Measurements from ENCODE around the gene TOGARAM2.

Gene TOGARAM2

GRCh38 chr2:29056452-29056851, 75.4 kb downstream of the TOGARAM2 start:
- no peak for DNase-seq

- no peak for DNase-seq
These were observed 75.9 kb downstream of the TOGARAM2 start for GRCh38 chr2:29057006-29057405.

- no peak for DNase-seq
These were observed 78.5 kb downstream of the TOGARAM2 start for GRCh38 chr2:29059624-29060023.

- DNase-seq, result no peak
These were observed 79.3 kb downstream of the TOGARAM2 start for GRCh38 chr2:29060441-29060840.

GRCh38 chr2:29061176-29061575, 80.1 kb downstream of the TOGARAM2 start:
- no peak for DNase-seq

- no peak for DNase-seq
These were observed 80.5 kb downstream of the TOGARAM2 start for GRCh38 chr2:29061616-29062015.

GRCh38 chr2:29062371-29062770, 81.3 kb downstream of the TOGARAM2 start:
- DNase-seq, result no peak

GRCh38 chr2:29063056-29063455, 82.0 kb downstream of the TOGARAM2 start:
- no peak for DNase-seq

GRCh38 chr2:29063646-29064345, 82.7 kb downstream of the TOGARAM2 start:
- DNase-seq, result no peak

- no peak for DNase-seq
These were observed 83.2 kb downstream of the TOGARAM2 start for GRCh38 chr2:29064346-29064715.

- no peak for DNase-seq
These were observed 83.6 kb downstream of the TOGARAM2 start for GRCh38 chr2:29064746-29065067.

GRCh38 chr2:29065068-29065811, 84.1 kb downstream of the TOGARAM2 start:
- DNase-seq, result no peak

GRCh38 chr2:29066271-29066860, 85.3 kb downstream of the TOGARAM2 start:
- DNase-seq, result no peak

- no peak for DNase-seq
These were observed 86.0 kb downstream of the TOGARAM2 start for GRCh38 chr2:29066997-29067605.

GRCh38 chr2:29068513-29068912, 87.4 kb downstream of the TOGARAM2 start:
- no peak for DNase-seq

GRCh38 chr2:29070526-29070925, 89.4 kb downstream of the TOGARAM2 start:
- no peak for DNase-seq

- no peak for DNase-seq
These were observed 90.2 kb downstream of the TOGARAM2 start for GRCh38 chr2:29071032-29071975.

GRCh38 chr2:29072251-29072650, 91.2 kb downstream of the TOGARAM2 start:
- no peak for DNase-seq

GRCh38 chr2:29072971-29073725, 92.0 kb downstream of the TOGARAM2 start:
- DNase-seq, result no peak

GRCh38 chr2:29073933-29074332, 92.8 kb downstream of the TOGARAM2 start:
- DNase-seq, result no peak

- no peak for DNase-seq
These were observed 93.3 kb downstream of the TOGARAM2 start, which contains the start of gene PCARE for GRCh38 chr2:29074411-29074810. Gene PCARE (minus strand): TSS chr2:29074523. CDS start chr2:29074261, 262 bp downstream.
